HepG2 (cell line): ENCODE results near the gene ATG2B. TPM values are rescaled to one million over a fixed set of nuclear protein-coding genes. Genes with fewer than 3 reads are reported as not detected.

Experiments
- CREB1 ChIP-seq, 2 experiments: fragments of 450-650 bp in 1 of 2; IDR thresholded peaks; 2 replicates each; pipeline ENCODE4 v1.6.1; 2016 to 2017; ENCODE audit warnings: control low read depth in 1 of 2, mild to moderate bottlenecking in 1 of 2, missing compliant biosample characterization in 1 of 2, missing genetic modification characterization in 1 of 2
- DDIT3 ChIP-seq: sonication (generic); formaldehyde crosslinking; IDR thresholded peaks from 2 replicates; pipeline ENCODE4 v1.4.0; 2020; ENCODE audit warnings: mild to moderate bottlenecking, missing genetic modification reagents
- FOSL2 ChIP-seq: sonication (generic); formaldehyde crosslinking; IDR thresholded peaks from 2 replicates; pipeline ENCODE4 v1.4.0; 2020; ENCODE audit warnings: missing genetic modification reagents
- GABPB1 ChIP-seq: IDR thresholded peaks from 2 replicates; pipeline ENCODE4 v1.6.1; 2016; ENCODE audit warnings: mild to moderate bottlenecking, missing genetic modification reagents, moderate library complexity, missing compliant biosample characterization
- HCFC1 ChIP-seq: fragments of 150-350 bp; IDR thresholded peaks from 2 replicates; pipeline ENCODE4 v1.6.1; 2014; ENCODE audit warnings: low read depth, low read length
- HIVEP1 ChIP-seq: sonication (generic); formaldehyde crosslinking; IDR thresholded peaks from 2 replicates; pipeline ENCODE4 v1.4.0; 2020; ENCODE audit warnings: mild to moderate bottlenecking, missing genetic modification reagents
- HOXA3 ChIP-seq: sonication (generic); formaldehyde crosslinking; IDR thresholded peaks from 2 replicates; pipeline ENCODE4 v1.5.0; 2020; ENCODE audit warnings: missing genetic modification reagents
- HOXA9 ChIP-seq: sonication (generic); formaldehyde crosslinking; IDR thresholded peaks from 2 replicates; pipeline ENCODE4 v1.8.1; 2022; ENCODE audit warnings: missing genetic modification reagents, mild to moderate bottlenecking, moderate library complexity, borderline replicate concordance
- JARID2 ChIP-seq: sonication (generic); formaldehyde crosslinking; IDR thresholded peaks from 2 replicates; pipeline ENCODE4 v1.8.1; 2023; ENCODE audit warnings: missing genetic modification reagents, inconsistent platforms; ENCODE audit not compliant: insufficient replicate concordance
- MXD4 ChIP-seq: IDR thresholded peaks from 2 replicates; pipeline ENCODE4 v1.6.1; 2016; ENCODE audit warnings: mild to moderate bottlenecking, missing biosample characterization, missing genetic modification reagents
- SOX5 ChIP-seq: IDR thresholded peaks from 2 replicates; pipeline ENCODE4 v1.6.1; 2016; ENCODE audit warnings: borderline replicate concordance
- ZBTB38 ChIP-seq: sonication (generic); formaldehyde crosslinking; IDR thresholded peaks from 2 replicates; pipeline ENCODE4 v1.5.1; 2020; ENCODE audit warnings: mild to moderate bottlenecking, missing genetic modification reagents
- ZNF609 ChIP-seq: sonication (generic); formaldehyde crosslinking; IDR thresholded peaks from 2 replicates; pipeline ENCODE4 v1.4.0; 2020; ENCODE audit warnings: mild to moderate bottlenecking, missing genetic modification reagents, borderline replicate concordance
- ZNF768 ChIP-seq: sonication (generic); formaldehyde crosslinking; IDR thresholded peaks from 2 replicates; pipeline ENCODE4 v1.4.0; 2020; ENCODE audit warnings: missing genetic modification reagents
- ZSCAN31 ChIP-seq: sonication (generic); formaldehyde crosslinking; IDR thresholded peaks from 2 replicates; pipeline ENCODE4 v1.5.0; 2020; ENCODE audit warnings: low read depth, mild to moderate bottlenecking, missing genetic modification reagents
- polyA plus RNA-seq, 8 experiments: library from polyadenylated mRNA; depleted of rRNA in 3 of 8; stranded (reverse) in 7 of 8; unstranded in 1 of 8; fragments of >200 nt; fragmentation: Illumina TruSeq in 4 of 8; extraction: Trizol in 4 of 8; gene quantifications; 2 replicates each; pipeline versions ENCODE4 v1.2.1 to v1.2.3, GENCODE V29; 2011 to 2016; ENCODE audit warnings: low read depth in 4 of 8, missing spikeins in 1 of 8, mixed read lengths in 1 of 8; ENCODE audit not compliant: insufficient read depth in 1 of 8
- total RNA-seq, 5 experiments: library from RNA; depleted of rRNA; stranded (reverse); fragments of >200 nt; fragmentation: Illumina TruSeq; extraction: Trizol; gene quantifications; 2 replicates each; pipeline ENCODE4 v1.2.3, GENCODE V29; 2016; ENCODE audit warnings: low read depth in 1 of 5
- TF ChIP-seq, protein P1 (sequence below): sonication (generic); formaldehyde crosslinking; IDR thresholded peaks from 2 replicates; pipeline ENCODE4 v1.8.1; 2023; ENCODE audit warnings: mild to moderate bottlenecking, missing genetic modification reagents, borderline replicate concordance
- TF ChIP-seq, protein P2 (sequence below): sonication (generic); formaldehyde crosslinking; IDR thresholded peaks from 2 replicates; pipeline ENCODE4 v1.5.0; 2020; ENCODE audit warnings: missing genetic modification reagents

The ATG2B gene
- total and polyA plus RNA-seq, 2 of the 13 experiments (the other 11 are each of a cell fraction or from before 2014, with no cell fraction given): 7.4 to 7.5 TPM

- TF ChIP-seq, protein P1, sequence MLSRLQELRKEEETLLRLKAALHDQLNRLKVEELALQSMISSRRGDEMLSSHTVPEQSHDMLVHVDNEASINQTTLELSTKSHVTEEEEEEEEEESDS (CRISPR knock-in tag): no peak
- TF ChIP-seq HIVEP1 (CRISPR knock-in tag) (peak; percentile 61; the same call in 1 of the 2 replicates), ZBTB38 (CRISPR knock-in tag) (no peak), JARID2 (CRISPR knock-in tag) (no peak), ZNF609 (CRISPR knock-in tag) (no peak), ZNF768 (CRISPR knock-in tag) (peak; percentile 43; the same call in 1 of the 2 replicates), CREB1 (IDR thresholded peaks at IDR 0.05) (peak; percentile 82), CREB1 (CRISPR knock-in tag; IDR thresholded peaks at IDR 0.05) (peak; percentile 91), HCFC1 (peak; percentile 17; the same call in 1 of the 2 replicates), FOSL2 (no peak), MXD4 (CRISPR knock-in tag) (0 out of 2 replicates have a peak, but pooled peaks have one; percentile 35), DDIT3 (CRISPR knock-in tag) (no peak), HOXA3 (CRISPR knock-in tag) (peak; percentile 39; the same call in 1 of the 2 replicates), GABPB1 (CRISPR knock-in tag) (peak; percentile 94), HOXA9 (CRISPR knock-in tag) (no peak), SOX5 (CRISPR knock-in tag) (no peak), ZSCAN31 (CRISPR knock-in tag) (no peak)
- TF ChIP-seq, protein P2, sequence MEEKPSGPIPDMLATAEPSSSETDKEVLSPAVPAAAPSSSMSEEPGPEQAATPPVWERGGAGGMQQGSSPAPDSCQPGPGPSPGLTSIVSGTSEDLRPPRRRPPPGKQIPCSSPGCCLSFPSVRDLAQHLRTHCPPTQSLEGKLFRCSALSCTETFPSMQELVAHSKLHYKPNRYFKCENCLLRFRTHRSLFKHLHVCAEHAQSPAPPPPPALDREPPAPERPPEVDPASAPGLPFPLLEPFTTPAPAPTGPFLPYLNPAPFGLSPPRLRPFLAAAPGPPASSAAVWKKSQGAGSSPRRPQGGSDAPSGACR (CRISPR knock-in tag): 0 out of 2 replicates have a peak, but pooled peaks have one; percentile 42
Observed at GRCh38 chr14:96362965-96363750, at the start of gene ATG2B, which contains the start of gene GSKIP (continued).
